ENCODE results near the gene PCID2. TPM values are rescaled to one million over a fixed set of nuclear protein-coding genes. Genes with fewer than 3 reads are reported as not detected.
A peak's percentile ranks its signal among the peaks of the same experiment; 100 is the strongest.

Gene PCID2
- total RNA-seq, 2 experiments from 2014 or later = 60.3 to 68.0 TPM

- H3K4me1 Mint-ChIP-seq = no peaks in the 10 kb centered on the region
- H3K27ac Mint-ChIP-seq = no peak overlapping the region
- CTCF ChIA-PET = no interaction called here
- H3K9me3 Mint-ChIP-seq (ENCODE audit: low read depth) = no peaks in the 10 kb centered on the region
- ATAC-seq = no peak
- H3K27me3 Mint-ChIP-seq = no peaks in the 10 kb centered on the region
- no peak for DNase-seq
- no peak overlapping the region for H3K4me3 Mint-ChIP-seq
- peaks cover 30% of the 10 kb centered on the region for H3K36me3 Mint-ChIP-seq
Measured at GRCh38 chr13:113229791-113230190, 21.3 kb upstream of the PCID2 start.

GRCh38 chr13:113229161-113229560, 20.7 kb upstream of the PCID2 start:
- CTCF ChIA-PET = no interaction called here
- H3K36me3 Mint-ChIP-seq = peaks cover 30% of the 10 kb centered on the region
- H3K4me3 Mint-ChIP-seq = no peak overlapping the region
- DNase-seq = no peak
- no peaks in the 10 kb centered on the region for H3K4me1 Mint-ChIP-seq
- H3K27ac Mint-ChIP-seq = no peak overlapping the region
- H3K27me3 Mint-ChIP-seq = no peaks in the 10 kb centered on the region
- ATAC-seq = no peak
- H3K9me3 Mint-ChIP-seq (ENCODE audit: low read depth) = no peaks in the 10 kb centered on the region

- H3K4me1 Mint-ChIP-seq = peaks cover 9% of the 10 kb centered on the region
- H3K4me3 Mint-ChIP-seq = no peak overlapping the region
- CTCF ChIA-PET = interaction anchor here (1.2 kb wide), 1 partner anchor 167 kb away, joined by 3 read pairs; no protein-coding TSS in a partner anchor
- no peak for DNase-seq
- no peaks in the 10 kb centered on the region for H3K9me3 Mint-ChIP-seq (ENCODE audit: low read depth)
- ATAC-seq = no peak
- H3K27ac Mint-ChIP-seq = no peak overlapping the region
- H3K36me3 Mint-ChIP-seq = peaks cover 35% of the 10 kb centered on the region
- no peaks in the 10 kb centered on the region for H3K27me3 Mint-ChIP-seq
Measured at GRCh38 chr13:113226873-113227450, 18.5 kb upstream of the PCID2 start.

GRCh38 chr13:113225515-113225914, 17.0 kb upstream of the PCID2 start:
- no peaks in the 10 kb centered on the region for H3K27me3 Mint-ChIP-seq
- H3K27ac Mint-ChIP-seq = no peak overlapping the region
- no peaks in the 10 kb centered on the region for H3K9me3 Mint-ChIP-seq (ENCODE audit: low read depth)
- ATAC-seq = no peak
- CTCF ChIA-PET = no interaction called here
- peaks cover 18% of the 10 kb centered on the region for H3K4me1 Mint-ChIP-seq
- peaks cover 33% of the 10 kb centered on the region for H3K36me3 Mint-ChIP-seq
- no peak for DNase-seq
- H3K4me3 Mint-ChIP-seq = no peak overlapping the region

- CTCF ChIA-PET = no interaction called here
- DNase-seq = no peak
- no peaks in the 10 kb centered on the region for H3K9me3 Mint-ChIP-seq (ENCODE audit: low read depth)
- no peak for ATAC-seq
- no peak overlapping the region for H3K4me3 Mint-ChIP-seq
- no peaks in the 10 kb centered on the region for H3K27me3 Mint-ChIP-seq
- H3K4me1 Mint-ChIP-seq = peaks cover 18% of the 10 kb centered on the region
- H3K36me3 Mint-ChIP-seq = peaks cover 29% of the 10 kb centered on the region
- H3K27ac Mint-ChIP-seq = no peak overlapping the region
Measured at GRCh38 chr13:113224486-113224885, 16.0 kb upstream of the PCID2 start.

- Mint-ChIP-seq H3K27me3 (no peaks in the 10 kb centered on the region), H3K9me3 (ENCODE audit: low read depth) (no peaks in the 10 kb centered on the region), H3K27ac (no peak overlapping the region), H3K4me1 (peaks cover 18% of the 10 kb centered on the region), H3K36me3 (peaks cover 24% of the 10 kb centered on the region), H3K4me3 (no peak overlapping the region)
- DNase-seq (no peak), ATAC-seq (no peak)
- CTCF ChIA-PET = interaction anchor here (1.0 kb wide), 1 partner anchor 14 kb away, joined by 4 read pairs; the partner anchor contains the start of genes CUL4A and PCID2
Measured at GRCh38 chr13:113223070-113223469, 14.6 kb upstream of the PCID2 start.

GRCh38 chr13:113220877-113221276, 12.4 kb upstream of the PCID2 start:
- H3K4me1 Mint-ChIP-seq = peaks cover 20% of the 10 kb centered on the region
- no peak overlapping the region for H3K27ac Mint-ChIP-seq
- CTCF ChIA-PET = no interaction called here
- DNase-seq (peak; percentile 40), ATAC-seq (peak; percentile 40)
- peaks cover 17% of the 10 kb centered on the region for H3K36me3 Mint-ChIP-seq
- no peaks in the 10 kb centered on the region for H3K27me3 Mint-ChIP-seq
- H3K4me3 Mint-ChIP-seq = no peak overlapping the region
- H3K9me3 Mint-ChIP-seq (ENCODE audit: low read depth) = no peaks in the 10 kb centered on the region

GRCh38 chr13:113220141-113220598, 11.7 kb upstream of the PCID2 start:
- H3K27me3 Mint-ChIP-seq = no peaks in the 10 kb centered on the region
- peaks cover 17% of the 10 kb centered on the region for H3K36me3 Mint-ChIP-seq
- H3K4me3 Mint-ChIP-seq = no peak overlapping the region
- DNase-seq (peak; percentile 33), ATAC-seq (no peak)
- CTCF ChIA-PET = no interaction called here
- H3K4me1 Mint-ChIP-seq = peaks cover 20% of the 10 kb centered on the region
- no peak overlapping the region for H3K27ac Mint-ChIP-seq
- H3K9me3 Mint-ChIP-seq (ENCODE audit: low read depth) = no peaks in the 10 kb centered on the region

GRCh38 chr13:113219256-113219940, 10.9 kb upstream of the PCID2 start:
- H3K9me3 Mint-ChIP-seq (ENCODE audit: low read depth) = no peaks in the 10 kb centered on the region
- peak; percentile 35 for DNase-seq
- no peaks in the 10 kb centered on the region for H3K27me3 Mint-ChIP-seq
- H3K36me3 Mint-ChIP-seq = peaks cover 17% of the 10 kb centered on the region
- H3K27ac Mint-ChIP-seq = no peak overlapping the region
- CTCF ChIA-PET = interaction anchor here (0.8 to 1.5 kb wide), 2 partner anchors 10 to 277 kb away, joined by 3 to 4 read pairs; partner anchors contain the start of gene CUL4A
- no peak overlapping the region for H3K4me3 Mint-ChIP-seq
- peaks cover 20% of the 10 kb centered on the region for H3K4me1 Mint-ChIP-seq
- ATAC-seq = no peak

- Mint-ChIP-seq H3K36me3 (peaks cover 17% of the 10 kb centered on the region), H3K9me3 (ENCODE audit: low read depth) (no peaks in the 10 kb centered on the region), H3K4me1 (peaks cover 27% of the 10 kb centered on the region), H3K27ac (no peak overlapping the region), H3K4me3 (no peak overlapping the region), H3K27me3 (no peaks in the 10 kb centered on the region)
- CTCF ChIA-PET = interaction anchor here (0.8 to 1.5 kb wide), 2 partner anchors 9 to 276 kb away, joined by 3 to 4 read pairs; partner anchors contain the start of gene CUL4A
- DNase-seq (peak; percentile 34), ATAC-seq (no peak)
Measured at GRCh38 chr13:113218586-113218985, 10.1 kb upstream of the PCID2 start.

- Mint-ChIP-seq H3K9me3 (ENCODE audit: low read depth) (no peaks in the 10 kb centered on the region), H3K4me1 (peaks cover 33% of the 10 kb centered on the region), H3K27me3 (no peaks in the 10 kb centered on the region), H3K27ac (peak overlapping the region; percentile 8), H3K4me3 (no peak overlapping the region), H3K36me3 (peaks cover 14% of the 10 kb centered on the region)
- no peak for ATAC-seq
- CTCF ChIA-PET = no interaction called here
- peak; percentile 38 for DNase-seq
Measured at GRCh38 chr13:113216254-113217048, 8.0 kb upstream of the PCID2 start.

GRCh38 chr13:113211774-113212173, 3.3 kb upstream of the PCID2 start:
- H3K27me3 Mint-ChIP-seq = no peaks in the 10 kb centered on the region
- ATAC-seq (no peak), DNase-seq (peak; percentile 41)
- CTCF ChIA-PET = no interaction called here
- H3K36me3 Mint-ChIP-seq = peaks cover 23% of the 10 kb centered on the region
- no peak overlapping the region for H3K27ac Mint-ChIP-seq
- no peak overlapping the region for H3K4me3 Mint-ChIP-seq
- peaks cover 45% of the 10 kb centered on the region for H3K4me1 Mint-ChIP-seq
- no peaks in the 10 kb centered on the region for H3K9me3 Mint-ChIP-seq (ENCODE audit: low read depth)

- ATAC-seq (no peak), DNase-seq (peak; percentile 31)
- H3K9me3 Mint-ChIP-seq (ENCODE audit: low read depth) = no peaks in the 10 kb centered on the region
- peak overlapping the region; percentile 56 for H3K4me3 Mint-ChIP-seq
- CTCF ChIA-PET = interaction anchor here (2.7 kb wide), 1 partner anchor 25 kb away, joined by 18 read pairs; no protein-coding TSS in a partner anchor
- H3K27ac Mint-ChIP-seq = peak overlapping the region; percentile 87
- H3K36me3 Mint-ChIP-seq = peaks cover 28% of the 10 kb centered on the region
- no peaks in the 10 kb centered on the region for H3K27me3 Mint-ChIP-seq
- H3K4me1 Mint-ChIP-seq = peaks cover 55% of the 10 kb centered on the region
Measured at GRCh38 chr13:113210833-113211232, 2.4 kb upstream of the PCID2 start.

All from activated CD8-positive, alpha-beta memory T cell treated with anti-CD3 and anti-CD28 coated beads, Interleukin-2, amount 10 ng/mL, durations not matched to agents 7 days and 5 days (primary cell).